ENCODE measurements around the gene BMERB1. TPM values are rescaled to one million over a fixed set of nuclear protein-coding genes. Genes with fewer than 3 reads are reported as not detected.
"Not testable (repeated sequence)": the region's sequence is repeated elsewhere in the genome, so short reads cannot be mapped to it uniquely, and the experiment has no call there.

Gene BMERB1
- 10 to 100 TPM; 22.3 to 30.7 TPM for total RNA-seq

- Mint-ChIP-seq H3K27ac (peak within 1 kb of the TSS; percentile 86), H3K9me3 (no peaks in the 10 kb centered on the region), H3K27me3 (ENCODE audit: low read depth) (peaks cover 37% of the 10 kb centered on the region), H3K4me1 (ENCODE audit: low read depth) (peaks cover 21% of the 10 kb centered on the region), H3K36me3 (ENCODE audit: insufficient read depth in 2 of 2) (peaks cover 0 to 2% of the 10 kb centered on the region in 2 donors), H3K4me3 (peak within 1 kb of the TSS; percentile 92 to 95)
- DNase-seq (peak; percentile 78 to 85), ATAC-seq (replicated peaks in 1 of 2) (peak; percentile 92 to 96)
Observed at GRCh38 chr16:15434425-15435215, at the start of gene BMERB1. BMERB1 (plus strand) TSS chr16:15434588; CDS start chr16:15434654, 66 bp downstream.

GRCh38 chr16:15388060-15388459 lies 46.3 kb upstream of the BMERB1 start:
- H3K4me3 Mint-ChIP-seq; H3K27ac Mint-ChIP-seq; H3K9me3 Mint-ChIP-seq; H3K36me3 Mint-ChIP-seq (ENCODE audit: insufficient read depth in 2 of 2); ATAC-seq (replicated peaks in 1 of 2); H3K4me1 Mint-ChIP-seq (ENCODE audit: low read depth); DNase-seq: not testable (repeated sequence)
- H3K27me3 Mint-ChIP-seq (ENCODE audit: low read depth) = peaks cover 16% of the 10 kb centered on the region

GRCh38 chr16:15389916-15390315 lies 44.5 kb upstream of the BMERB1 start:
- H3K9me3 Mint-ChIP-seq; H3K36me3 Mint-ChIP-seq (ENCODE audit: insufficient read depth in 2 of 2); H3K27ac Mint-ChIP-seq; ATAC-seq (replicated peaks in 1 of 2); H3K4me1 Mint-ChIP-seq (ENCODE audit: low read depth); DNase-seq; H3K4me3 Mint-ChIP-seq: not testable (repeated sequence)
- H3K27me3 Mint-ChIP-seq (ENCODE audit: low read depth) = peaks cover 19% of the 10 kb centered on the region

- H3K4me1 Mint-ChIP-seq (ENCODE audit: low read depth); DNase-seq; H3K4me3 Mint-ChIP-seq; H3K36me3 Mint-ChIP-seq (ENCODE audit: insufficient read depth in 2 of 2); H3K27ac Mint-ChIP-seq; ATAC-seq (replicated peaks in 1 of 2); H3K9me3 Mint-ChIP-seq: not testable (repeated sequence)
- peaks cover 32% of the 10 kb centered on the region for H3K27me3 Mint-ChIP-seq (ENCODE audit: low read depth)
Observed at GRCh38 chr16:15393025-15393424, 41.4 kb upstream of the BMERB1 start.

- DNase-seq (peak; percentile 2 to 3), ATAC-seq (replicated peaks in 1 of 2) (peak; percentile 29 to 32)
- not testable (repeated sequence) for H3K4me1 Mint-ChIP-seq (ENCODE audit: low read depth); H3K9me3 Mint-ChIP-seq; H3K27ac Mint-ChIP-seq; H3K36me3 Mint-ChIP-seq (ENCODE audit: insufficient read depth in 2 of 2)
- Mint-ChIP-seq H3K27me3 (ENCODE audit: low read depth) (peaks cover 26% of the 10 kb centered on the region), H3K4me3 (peak within 1 kb of the TSS in 1 of 2 donors; percentile 34)
Observed at GRCh38 chr16:15395631-15396508, 38.5 kb upstream of the BMERB1 start, which contains the start of gene MPV17L. MPV17L (plus strand) TSS chr16:15395754; CDS start chr16:15395898, 144 bp downstream.

- H3K4me1 Mint-ChIP-seq (ENCODE audit: low read depth); ATAC-seq (replicated peaks in 1 of 2); DNase-seq; H3K36me3 Mint-ChIP-seq (ENCODE audit: insufficient read depth in 2 of 2); H3K27ac Mint-ChIP-seq; H3K9me3 Mint-ChIP-seq: not testable (repeated sequence)
- Mint-ChIP-seq H3K4me3 (peak overlapping the region in 1 of 2 donors; percentile 2), H3K27me3 (ENCODE audit: low read depth) (peaks cover 22% of the 10 kb centered on the region)
Observed at GRCh38 chr16:15396509-15396829, 37.9 kb upstream of the BMERB1 start.

GRCh38 chr16:15396948-15397594 lies 37.3 kb upstream of the BMERB1 start:
- no peak for ATAC-seq (replicated peaks in 1 of 2)
- DNase-seq = no peak
- no peak overlapping the region for H3K27ac Mint-ChIP-seq
- peaks cover 19% of the 10 kb centered on the region for H3K27me3 Mint-ChIP-seq (ENCODE audit: low read depth)
- no peaks in the 10 kb centered on the region for H3K36me3 Mint-ChIP-seq (ENCODE audit: insufficient read depth in 2 of 2)
- no peak overlapping the region for H3K4me3 Mint-ChIP-seq
- no peaks in the 10 kb centered on the region for H3K4me1 Mint-ChIP-seq (ENCODE audit: low read depth)
- no peaks in the 10 kb centered on the region for H3K9me3 Mint-ChIP-seq

GRCh38 chr16:15398618-15399316 lies 35.6 kb upstream of the BMERB1 start:
- DNase-seq = no peak
- Mint-ChIP-seq H3K27me3 (ENCODE audit: low read depth) (peaks cover 19% of the 10 kb centered on the region), H3K27ac (no peak overlapping the region), H3K4me1 (ENCODE audit: low read depth) (no peaks in the 10 kb centered on the region), H3K36me3 (ENCODE audit: insufficient read depth in 2 of 2) (no peaks in the 10 kb centered on the region), H3K4me3 (no peak overlapping the region), H3K9me3 (no peaks in the 10 kb centered on the region)
- ATAC-seq (replicated peaks in 1 of 2) = no peak

GRCh38 chr16:15399317-15399716 lies 35.1 kb upstream of the BMERB1 start:
- no peaks in the 10 kb centered on the region for H3K9me3 Mint-ChIP-seq
- peaks cover 19% of the 10 kb centered on the region for H3K27me3 Mint-ChIP-seq (ENCODE audit: low read depth)
- no peak overlapping the region for H3K4me3 Mint-ChIP-seq
- no peak for DNase-seq
- no peaks in the 10 kb centered on the region for H3K36me3 Mint-ChIP-seq (ENCODE audit: insufficient read depth in 2 of 2)
- no peak overlapping the region for H3K27ac Mint-ChIP-seq
- no peak for ATAC-seq (replicated peaks in 1 of 2)
- no peaks in the 10 kb centered on the region for H3K4me1 Mint-ChIP-seq (ENCODE audit: low read depth)

- DNase-seq; H3K36me3 Mint-ChIP-seq (ENCODE audit: insufficient read depth in 2 of 2); H3K4me1 Mint-ChIP-seq (ENCODE audit: low read depth); H3K4me3 Mint-ChIP-seq; ATAC-seq (replicated peaks in 1 of 2); H3K27me3 Mint-ChIP-seq (ENCODE audit: low read depth); H3K27ac Mint-ChIP-seq; H3K9me3 Mint-ChIP-seq: not testable (repeated sequence)
Observed at GRCh38 chr16:15400314-15400713, 34.1 kb upstream of the BMERB1 start.

GRCh38 chr16:15401972-15402371 lies 32.4 kb upstream of the BMERB1 start:
- Mint-ChIP-seq H3K9me3 (no peaks in the 10 kb centered on the region), H3K4me1 (ENCODE audit: low read depth) (no peaks in the 10 kb centered on the region), H3K36me3 (ENCODE audit: insufficient read depth in 2 of 2) (no peaks in the 10 kb centered on the region), H3K4me3 (no peak overlapping the region), H3K27ac (no peak overlapping the region), H3K27me3 (ENCODE audit: low read depth) (peaks cover 3% of the 10 kb centered on the region)
- no peak for ATAC-seq (replicated peaks in 1 of 2)
- no peak for DNase-seq

- Mint-ChIP-seq H3K27ac (no peak overlapping the region), H3K9me3 (no peaks in the 10 kb centered on the region), H3K36me3 (ENCODE audit: insufficient read depth in 2 of 2) (no peaks in the 10 kb centered on the region), H3K4me1 (ENCODE audit: low read depth) (no peaks in the 10 kb centered on the region), H3K27me3 (ENCODE audit: low read depth) (no peaks in the 10 kb centered on the region), H3K4me3 (no peak overlapping the region)
- ATAC-seq (replicated peaks in 1 of 2) = no peak
- no peak for DNase-seq
Observed at GRCh38 chr16:15403392-15403995, 30.9 kb upstream of the BMERB1 start.

Data from activated T-cell treated with anti-CD3 and anti-CD28 coated beads, Interleukin-2, amount 50 U/mL, for 72 hours (primary cell).